HepG2 (cell line): Measurements from ENCODE around the gene ANO6. TPM values are rescaled to one million over a fixed set of nuclear protein-coding genes. Genes with fewer than 3 reads are reported as not detected.

Source experiments
- ATAC-seq: fragments of 200-7000 bp; cut with Tn5 transposase; 3 replicates; pipeline ENCODE4 v1.9.1; 2020; ENCODE audit warnings: mild to moderate bottlenecking, moderate library complexity
- BruUV-seq: library from RNA; stranded (reverse); fragments of 400-500 nt; replicated peaks from 2 replicates; lab custom pipeline; 2021; lab: Mats Ljungman, UMichigan
- CTCF ChIA-PET: fragments of 300-600 bp; formaldehyde crosslinking; extraction: SDS; loops from one replicate; lab custom pipeline; 2021; ENCODE audit warnings: low total read pairs, inconsistent platforms, low intra/inter-chr PET ratio; lab: Yijun Ruan, JAX
- POLR2A ChIA-PET: fragments of 350-600 bp; sonication (Branson Sonifier 250); formaldehyde crosslinking; loops from one replicate; lab custom pipeline; 2020; ENCODE audit warnings: antibody characterized with exemption, inconsistent platforms; lab: Yijun Ruan, JAX
- DNase-seq: peaks from one replicate; pipeline ENCODE4 v3.0.0-alpha.2; 2015; ENCODE audit warnings: low spot score
- FAIRE-seq: peaks from 3 replicates; lab custom pipeline; 2011; peaks lifted over from hg19 to GRCh38; lab: Jason Lieb, UNC
- H2AFZ ChIP-seq: one replicate; pipeline ENCODE4 v1.6.1; 2011; ENCODE audit warnings: low read length, inconsistent platforms
- H3K27ac ChIP-seq: fragments of 300-600 bp; 3 replicates; pipeline ENCODE4 v1.8.0; 2011; ENCODE audit warnings: mixed run types, mild to moderate bottlenecking, mixed read lengths, low read length, inconsistent platforms; ENCODE audit not compliant: insufficient read depth; ENCODE audit errors: extremely low read length
- H3K27me3 ChIP-seq, 2 experiments: fragments of 200-600 bp in 1 of 2; 2 replicates in 1 of 2; 3 replicates in 1 of 2; pipeline versions ENCODE4 v1.6.0 to v1.8.0; 2011; ENCODE audit warnings: low read length in 2 of 2, mild to moderate bottlenecking in 2 of 2, moderate library complexity in 2 of 2, inconsistent platforms in 1 of 2; ENCODE audit not compliant: insufficient read depth in 2 of 2, control insufficient read depth in 1 of 2
- H3K36me3 ChIP-seq, 2 experiments: fragments of 200-600 bp in 1 of 2; replicated peaks in 1 of 2; 2 replicates in 1 of 2; 3 replicates in 1 of 2; pipeline versions ENCODE4 v1.5.1 to v1.8.0; 2011; ENCODE audit warnings: low read length in 2 of 2, inconsistent platforms in 1 of 2; ENCODE audit not compliant: insufficient read depth in 2 of 2, control insufficient read depth in 1 of 2
- H3K4me1 ChIP-seq: 2 replicates; pipeline ENCODE4 v1.5.1; 2012; ENCODE audit warnings: low read length, inconsistent platforms; ENCODE audit not compliant: insufficient read depth
- H3K4me2 ChIP-seq: 2 replicates; pipeline ENCODE4 v1.6.0; 2011; ENCODE audit warnings: low read depth, low read length, inconsistent platforms
- H3K4me3 ChIP-seq, 3 experiments: fragments of 200-600 bp in 1 of 3; sonication (generic), shearing (Covaris generic) in 1 of 3; replicated peaks in 1 of 3; 2 replicates each; pipeline ENCODE4 v1.5.1; 2011 to 2016; ENCODE audit warnings: low read length in 3 of 3, inconsistent platforms in 2 of 3, low read depth in 2 of 3, mild to moderate bottlenecking in 2 of 3, control low read depth in 1 of 3, mixed read lengths in 1 of 3; ENCODE audit not compliant: insufficient read depth in 1 of 3
- H3K79me2 ChIP-seq: one replicate; pipeline ENCODE4 v1.6.1; 2011; ENCODE audit warnings: low read length, inconsistent platforms; ENCODE audit not compliant: insufficient read depth
- H3K9ac ChIP-seq: 2 replicates; pipeline ENCODE4 v1.6.0; 2011; ENCODE audit warnings: mild to moderate bottlenecking, low read depth, low read length, inconsistent platforms; ENCODE audit not compliant: insufficient read depth
- H3K9me3 ChIP-seq: 2 replicates; pipeline ENCODE4 v1.5.1; 2012; ENCODE audit warnings: mild to moderate bottlenecking, low read length
- H4K20me1 ChIP-seq: 2 replicates; pipeline ENCODE4 v1.6.0; 2011; ENCODE audit warnings: inconsistent platforms, mild to moderate bottlenecking, low read length, moderate library complexity; ENCODE audit not compliant: insufficient read depth
- CSRNP1 ChIP-seq: sonication (generic); formaldehyde crosslinking; IDR thresholded peaks from 2 replicates; pipeline ENCODE4 v1.8.1; 2023; ENCODE audit warnings: mild to moderate bottlenecking, missing genetic modification reagents
- HNRNPH1 ChIP-seq: fragments of 200-400 bp; formaldehyde crosslinking; optimal IDR thresholded peaks from 2 replicates; pipeline ENCODE3; 2017; ENCODE audit warnings: mild to moderate bottlenecking, low read depth, low read length
- HOXA7 ChIP-seq: sonication (generic); formaldehyde crosslinking; IDR thresholded peaks from 2 replicates; pipeline ENCODE4 v1.8.1; 2022; ENCODE audit warnings: mild to moderate bottlenecking, missing genetic modification reagents, moderate library complexity
- KDM4B ChIP-seq: sonication (generic); formaldehyde crosslinking; IDR thresholded peaks from 2 replicates; pipeline ENCODE4 v1.4.0; 2020; ENCODE audit warnings: missing genetic modification reagents
- LBX2 ChIP-seq: sonication (generic); formaldehyde crosslinking; IDR thresholded peaks from 2 replicates; pipeline ENCODE4 v1.5.0; 2020; ENCODE audit warnings: missing genetic modification reagents, mild to moderate bottlenecking, borderline replicate concordance
- MNT ChIP-seq: fragments of 450-650 bp; IDR thresholded peaks from 2 replicates; pipeline ENCODE4 v1.6.1; 2016
- NFAT5 ChIP-seq: sonication (generic); formaldehyde crosslinking; IDR thresholded peaks from 2 replicates; pipeline ENCODE4 v1.4.0; 2020; ENCODE audit warnings: missing genetic modification reagents
- NFE2L2 ChIP-seq: fragments of 150-350 bp; IDR thresholded peaks from 2 replicates; pipeline ENCODE4 v1.6.1; 2014; ENCODE audit warnings: low read length
- SMARCC2 ChIP-seq: fragments of 450-650 bp; IDR thresholded peaks from 2 replicates; pipeline ENCODE4 v1.6.1; 2017; ENCODE audit warnings: antibody characterized with exemption, mild to moderate bottlenecking
- TBL1XR1 ChIP-seq: fragments of 150-350 bp; IDR thresholded peaks from 2 replicates; pipeline ENCODE4 v1.6.1; 2014; ENCODE audit warnings: borderline replicate concordance, low read length; ENCODE audit not compliant: partially characterized antibody
- TCF12 ChIP-seq, 2 experiments: fragments of 450-650 bp in 1 of 2; sonication (generic) in 1 of 2; formaldehyde crosslinking in 1 of 2; IDR thresholded peaks; 2 replicates each; pipeline versions ENCODE4 v1.6.1 to v1.8.0; 2017 to 2022; ENCODE audit warnings: antibody characterized with exemption in 1 of 2, mild to moderate bottlenecking in 1 of 2, missing genetic modification reagents in 1 of 2, moderate library complexity in 1 of 2
- ZNF136 ChIP-seq: sonication (generic); formaldehyde crosslinking; IDR thresholded peaks from 2 replicates; pipeline ENCODE4 v1.8.1; 2022; ENCODE audit warnings: low read depth, mild to moderate bottlenecking, moderate library complexity, missing genetic modification reagents
- ZNF263 ChIP-seq: sonication (generic); formaldehyde crosslinking; IDR thresholded peaks from 2 replicates; pipeline ENCODE4 v1.4.0; 2020; ENCODE audit warnings: missing genetic modification reagents
- ZNF557 ChIP-seq: sonication (generic); formaldehyde crosslinking; IDR thresholded peaks from 2 replicates; pipeline ENCODE4 v1.4.0; 2020; ENCODE audit warnings: missing genetic modification reagents
- ZNF839 ChIP-seq: sonication (generic); formaldehyde crosslinking; IDR thresholded peaks from 2 replicates; pipeline ENCODE4 v1.4.0; 2020; ENCODE audit warnings: missing genetic modification reagents, mild to moderate bottlenecking, borderline replicate concordance
- ZSCAN9 ChIP-seq: IDR thresholded peaks from 2 replicates; pipeline ENCODE4 v1.6.1; 2016; ENCODE audit warnings: borderline replicate concordance
- WGBS: methylation state at CpG from one replicate; pipeline ENCODE4 v1.1.6; 2017; ENCODE audit warnings: low lambda C conversion rate; 5-methylcytosine and 5-hydroxymethylcytosine counted together
- in situ Hi-C: cut with HindIII; loops from 2 replicates; pipeline ENCODE4 v1.10.0; 2017; ENCODE audit warnings: low pct_unique_long_range_greater_than_20kb; ENCODE audit not compliant: extremely low pct_ligation_motif_present
- intact Hi-C: fragments of 100-400 bp; cut with micrococcal nuclease; formaldehyde crosslinking; loops from one replicate; pipeline ENCODE4 v1.10.0; 2022; ENCODE audit not compliant: unreplicated experiment
- polyA plus RNA-seq, 8 experiments: library from polyadenylated mRNA; depleted of rRNA in 3 of 8; stranded (reverse) in 7 of 8; unstranded in 1 of 8; fragments of >200 nt; fragmentation: Illumina TruSeq in 4 of 8; extraction: Trizol in 4 of 8; gene quantifications; 2 replicates each; pipeline versions ENCODE4 v1.2.1 to v1.2.3, GENCODE V29; 2011 to 2016; ENCODE audit warnings: low read depth in 4 of 8, missing spikeins in 1 of 8, mixed read lengths in 1 of 8; ENCODE audit not compliant: insufficient read depth in 1 of 8
- total RNA-seq, 5 experiments: library from RNA; depleted of rRNA; stranded (reverse); fragments of >200 nt; fragmentation: Illumina TruSeq; extraction: Trizol; gene quantifications; 2 replicates each; pipeline ENCODE4 v1.2.3, GENCODE V29; 2016; ENCODE audit warnings: low read depth in 1 of 5

Gene ANO6
- total and polyA plus RNA-seq, 2 of the 13 experiments (the other 11 are each of a cell fraction or from before 2014, with no cell fraction given), result 37.8 to 57.1 TPM

- in situ Hi-C loops (no loop called here), intact Hi-C loops (no loop called here)
- DNase-seq (no peak), ATAC-seq (no peak), FAIRE-seq (no peak)
- Histone ChIP-seq H3K27me3 (no peaks in the 10 kb centered on the region), H3K9me3 (no peaks in the 10 kb centered on the region), H3K4me1 (no peaks in the 10 kb centered on the region), H3K4me2 (no peak overlapping the region), H3K27ac (no peak overlapping the region), H3K36me3 (peaks cover 0 to 3% of the 10 kb centered on the region in 2 experiments; a peak in 3 of 5 replicates), H3K4me3 (no peak overlapping the region), H3K9ac (no peak overlapping the region), H4K20me1 (no peaks in the 10 kb centered on the region), H2AFZ (no peak overlapping the region), H3K79me2 (peaks cover 3% of the 10 kb centered on the region)
- BruUV-seq, result no TSS peak
- TF ChIP-seq TBL1XR1 (no peak), NFE2L2 (no peak), ZNF136 (no peak), NFAT5 (CRISPR knock-in tag) (no peak), ZNF557 (CRISPR knock-in tag) (no peak), LBX2 (CRISPR knock-in tag) (no peak), ZSCAN9 (CRISPR knock-in tag) (no peak), MNT (no peak), HOXA7 (CRISPR knock-in tag) (no peak), CSRNP1 (CRISPR knock-in tag) (no peak), ZNF263 (CRISPR knock-in tag) (no peak), TCF12 (IDR thresholded peaks at IDR 0.05) (no peak), TCF12 (CRISPR knock-in tag; IDR thresholded peaks at IDR 0.05) (no peak), KDM4B (no peak), HNRNPH1 (no peak), SMARCC2 (no peak), ZNF839 (no peak)
- WGBS, result 98% methylated on average over 2 of the region's 2 CpGs
- ChIA-PET CTCF (no interaction called here), POLR2A (no interaction called here)
Observed at GRCh38 chr12:45302621-45303369, 86.9 kb downstream of the ANO6 start.
